PC-9 (cell line): Measurements from ENCODE around the gene HAUS5.

Source experiments
- EZH2 ChIP-seq: fragments of 200-600 bp; sonication (generic); IDR thresholded peaks from 2 replicates; pipeline ENCODE4 v1.8.0; 2017; ENCODE audit warnings: antibody characterized with exemption, low read depth
- TF ChIP-seq, protein P1 (sequence below): fragments of 200-600 bp; sonication (generic); conservative IDR thresholded peaks from 2 replicates; pipeline ENCODE4 v1.6.1; 2017; ENCODE audit warnings: mixed run types, antibody characterized with exemption, mild to moderate bottlenecking, moderate library complexity

DNA sequence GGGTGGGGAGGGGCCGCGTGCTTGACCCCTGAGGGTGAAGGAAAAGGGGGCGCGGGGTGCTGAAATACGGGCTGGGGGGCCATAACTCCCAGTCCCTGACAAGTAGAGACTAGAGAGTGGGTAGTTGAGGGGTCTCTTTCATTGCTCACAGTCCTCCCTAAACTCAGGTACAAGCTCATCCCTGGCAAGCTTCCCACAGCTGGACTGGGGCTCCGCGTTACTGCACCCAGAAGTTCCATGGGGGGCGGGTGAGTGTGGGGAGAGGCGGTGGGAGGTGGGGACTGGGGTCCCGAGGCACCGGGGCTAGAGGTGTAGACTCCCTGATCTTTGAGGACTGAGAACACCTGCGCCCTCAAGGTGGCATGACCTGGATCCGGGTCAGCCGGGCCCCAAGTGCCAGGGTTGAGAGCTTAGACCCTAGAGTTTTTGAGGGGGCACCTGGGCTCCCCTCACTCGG is 30.3 kb downstream of the HAUS5 start:
- TF ChIP-seq, protein P1, sequence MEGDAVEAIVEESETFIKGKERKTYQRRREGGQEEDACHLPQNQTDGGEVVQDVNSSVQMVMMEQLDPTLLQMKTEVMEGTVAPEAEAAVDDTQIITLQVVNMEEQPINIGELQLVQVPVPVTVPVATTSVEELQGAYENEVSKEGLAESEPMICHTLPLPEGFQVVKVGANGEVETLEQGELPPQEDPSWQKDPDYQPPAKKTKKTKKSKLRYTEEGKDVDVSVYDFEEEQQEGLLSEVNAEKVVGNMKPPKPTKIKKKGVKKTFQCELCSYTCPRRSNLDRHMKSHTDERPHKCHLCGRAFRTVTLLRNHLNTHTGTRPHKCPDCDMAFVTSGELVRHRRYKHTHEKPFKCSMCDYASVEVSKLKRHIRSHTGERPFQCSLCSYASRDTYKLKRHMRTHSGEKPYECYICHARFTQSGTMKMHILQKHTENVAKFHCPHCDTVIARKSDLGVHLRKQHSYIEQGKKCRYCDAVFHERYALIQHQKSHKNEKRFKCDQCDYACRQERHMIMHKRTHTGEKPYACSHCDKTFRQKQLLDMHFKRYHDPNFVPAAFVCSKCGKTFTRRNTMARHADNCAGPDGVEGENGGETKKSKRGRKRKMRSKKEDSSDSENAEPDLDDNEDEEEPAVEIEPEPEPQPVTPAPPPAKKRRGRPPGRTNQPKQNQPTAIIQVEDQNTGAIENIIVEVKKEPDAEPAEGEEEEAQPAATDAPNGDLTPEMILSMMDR = no peak
- no peak for TF ChIP-seq EZH2
